ENCODE results near the gene PRKCA. TPM values are rescaled to one million over a fixed set of nuclear protein-coding genes. Genes with fewer than 3 reads are reported as not detected.

The PRKCA gene
- total RNA-seq, 1 donor from 2014 or later: 5.6 TPM

DNA sequence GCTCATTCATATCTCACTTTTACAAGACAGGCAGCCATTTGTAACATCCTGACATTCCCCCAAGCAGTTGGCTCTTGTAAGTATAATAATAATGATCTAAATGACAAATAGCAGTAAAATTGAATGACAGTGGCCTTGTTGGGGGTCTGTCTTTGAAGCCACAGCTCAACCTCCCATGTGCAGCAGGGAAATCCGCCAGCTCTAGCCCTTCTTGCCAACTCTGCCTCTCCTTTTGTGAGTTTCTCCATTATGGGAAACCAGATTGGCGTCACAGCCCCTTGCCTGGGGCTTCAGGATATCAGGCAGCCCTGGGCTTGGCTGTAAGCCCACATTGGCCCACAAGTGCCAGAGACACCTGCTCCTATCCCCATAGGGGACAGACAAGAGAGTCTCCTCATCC is 462.1 kb downstream of the PRKCA start:
- Histone ChIP-seq H3K4me3 (no peak overlapping the region), H3K4me1 (no peaks in the 10 kb centered on the region), H3K27ac (replicated peaks) (no peak overlapping the region), H3K27me3 (ENCODE audit: low read depth) (no peaks in the 10 kb centered on the region), H3K36me3 (no peaks in the 10 kb centered on the region), H3K9me3 (replicated peaks) (no peaks in the 10 kb centered on the region)
- intact Hi-C loops (cut with micrococcal nuclease): no loop called here
- DNase-seq: no peak
- TF ChIP-seq, protein P1, sequence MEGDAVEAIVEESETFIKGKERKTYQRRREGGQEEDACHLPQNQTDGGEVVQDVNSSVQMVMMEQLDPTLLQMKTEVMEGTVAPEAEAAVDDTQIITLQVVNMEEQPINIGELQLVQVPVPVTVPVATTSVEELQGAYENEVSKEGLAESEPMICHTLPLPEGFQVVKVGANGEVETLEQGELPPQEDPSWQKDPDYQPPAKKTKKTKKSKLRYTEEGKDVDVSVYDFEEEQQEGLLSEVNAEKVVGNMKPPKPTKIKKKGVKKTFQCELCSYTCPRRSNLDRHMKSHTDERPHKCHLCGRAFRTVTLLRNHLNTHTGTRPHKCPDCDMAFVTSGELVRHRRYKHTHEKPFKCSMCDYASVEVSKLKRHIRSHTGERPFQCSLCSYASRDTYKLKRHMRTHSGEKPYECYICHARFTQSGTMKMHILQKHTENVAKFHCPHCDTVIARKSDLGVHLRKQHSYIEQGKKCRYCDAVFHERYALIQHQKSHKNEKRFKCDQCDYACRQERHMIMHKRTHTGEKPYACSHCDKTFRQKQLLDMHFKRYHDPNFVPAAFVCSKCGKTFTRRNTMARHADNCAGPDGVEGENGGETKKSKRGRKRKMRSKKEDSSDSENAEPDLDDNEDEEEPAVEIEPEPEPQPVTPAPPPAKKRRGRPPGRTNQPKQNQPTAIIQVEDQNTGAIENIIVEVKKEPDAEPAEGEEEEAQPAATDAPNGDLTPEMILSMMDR (IDR thresholded peaks at IDR 0.05; ENCODE audit: borderline replicate concordance): no peak

DNA sequence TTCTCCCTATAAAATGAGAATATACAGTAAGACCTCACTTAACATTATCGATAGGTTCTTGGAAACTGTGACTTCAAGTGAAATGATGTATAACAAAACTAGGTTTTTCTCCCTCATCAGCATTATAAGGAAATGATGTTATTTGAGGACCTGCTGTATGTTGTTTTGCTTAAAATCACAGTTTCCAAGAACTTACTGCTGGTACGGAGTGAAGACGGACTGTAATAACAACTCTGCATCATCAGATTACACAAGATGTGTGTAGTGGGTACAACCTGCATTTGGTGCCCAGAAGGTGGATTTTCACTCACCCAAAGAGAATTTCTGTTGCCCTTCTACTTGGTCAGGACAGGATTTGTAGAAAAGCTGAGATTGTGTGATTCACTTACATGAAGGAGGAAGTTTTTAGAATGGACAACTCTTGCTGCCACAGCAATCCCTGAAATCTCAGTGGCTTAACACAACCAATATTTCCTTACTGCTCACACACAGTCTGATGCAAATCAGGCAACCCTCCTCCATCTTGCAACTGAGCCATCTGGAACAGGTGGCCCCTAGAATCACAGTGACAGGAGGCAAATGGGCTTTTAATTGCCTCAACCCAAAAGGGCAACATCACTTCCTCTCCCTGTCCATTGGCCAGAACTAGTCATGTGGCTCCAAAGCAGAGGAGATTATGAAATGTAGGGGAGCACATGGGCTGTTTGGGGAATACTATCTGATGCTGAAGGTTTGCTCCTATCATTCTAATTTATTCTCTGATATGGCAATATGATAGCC is 464.9 kb downstream of the PRKCA start:
- Histone ChIP-seq H3K27ac (replicated peaks) (no peak overlapping the region), H3K4me1 (no peaks in the 10 kb centered on the region), H3K27me3 (ENCODE audit: low read depth) (no peaks in the 10 kb centered on the region), H3K4me3 (no peak overlapping the region), H3K36me3 (no peaks in the 10 kb centered on the region), H3K9me3 (replicated peaks) (no peaks in the 10 kb centered on the region)
- no peak for DNase-seq
- TF ChIP-seq, protein P1 (IDR thresholded peaks at IDR 0.05; ENCODE audit: borderline replicate concordance): no peak
- intact Hi-C loops (cut with micrococcal nuclease): no loop called here

DNA sequence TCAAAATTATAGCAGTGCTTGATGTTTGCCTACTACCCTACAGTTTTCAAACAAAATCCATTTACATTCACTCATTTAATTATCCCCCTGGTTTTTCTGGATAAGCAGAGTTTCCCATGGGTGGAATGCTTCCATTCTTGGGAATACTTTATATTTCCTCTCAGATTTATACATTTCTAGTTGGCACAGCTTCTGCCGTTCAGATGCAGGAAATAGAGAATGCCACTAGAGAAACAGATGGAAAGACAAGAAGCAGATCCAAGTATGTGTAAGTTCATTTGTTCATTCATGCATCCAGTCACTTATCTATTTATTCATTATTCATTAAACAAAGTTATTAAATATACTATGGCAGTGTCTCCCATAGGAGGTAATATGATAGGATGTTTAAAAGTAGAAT is 467.5 kb downstream of the PRKCA start:
- no peaks in the 10 kb centered on the region for H3K9me3 ChIP-seq (replicated peaks)
- TF ChIP-seq, protein P1 (IDR thresholded peaks at IDR 0.05; ENCODE audit: borderline replicate concordance): no peak
- no peak for DNase-seq
- no peaks in the 10 kb centered on the region for H3K27me3 ChIP-seq (ENCODE audit: low read depth)
- H3K4me3 ChIP-seq: no peak overlapping the region
- H3K36me3 ChIP-seq: peaks cover 11% of the 10 kb centered on the region
- no peak overlapping the region for H3K27ac ChIP-seq (replicated peaks)
- intact Hi-C loops (cut with micrococcal nuclease): no loop called here
- no peaks in the 10 kb centered on the region for H3K4me1 ChIP-seq

- Histone ChIP-seq H3K9me3 (replicated peaks) (no peaks in the 10 kb centered on the region), H3K4me3 (no peak overlapping the region), H3K27ac (replicated peaks) (no peak overlapping the region), H3K36me3 (peaks cover 11% of the 10 kb centered on the region), H3K27me3 (ENCODE audit: low read depth) (no peaks in the 10 kb centered on the region), H3K4me1 (no peaks in the 10 kb centered on the region)
- DNase-seq: no peak
- intact Hi-C loops (cut with micrococcal nuclease): no loop called here
- TF ChIP-seq, protein P1 (IDR thresholded peaks at IDR 0.05; ENCODE audit: borderline replicate concordance): no peak
These were observed 469.9 kb downstream of the PRKCA start for GRCh38 chr17:66772148-66772812.

DNA sequence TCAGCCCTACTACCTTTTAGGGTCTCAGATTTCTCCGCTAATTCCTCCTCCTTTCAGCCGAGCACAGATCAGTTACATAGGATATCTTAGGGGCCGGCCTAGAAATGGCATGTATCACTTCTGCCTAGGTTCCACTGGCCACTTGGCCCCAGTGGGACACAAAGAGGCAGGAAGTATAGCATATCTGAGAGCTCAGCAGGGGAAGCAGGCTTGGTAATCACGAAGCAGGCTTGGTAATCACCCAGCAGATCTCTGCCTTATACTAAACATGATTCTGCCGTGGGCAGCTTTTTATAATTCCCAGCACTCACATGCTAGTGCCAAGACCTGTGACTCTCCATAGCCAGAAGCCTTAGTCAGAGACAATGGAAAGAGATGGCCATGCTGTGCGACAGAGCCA is 472.9 kb downstream of the PRKCA start:
- no peaks in the 10 kb centered on the region for H3K27me3 ChIP-seq (ENCODE audit: low read depth)
- no peak overlapping the region for H3K4me3 ChIP-seq
- TF ChIP-seq, protein P1 (IDR thresholded peaks at IDR 0.05; ENCODE audit: borderline replicate concordance): no peak
- H3K4me1 ChIP-seq: no peaks in the 10 kb centered on the region
- H3K27ac ChIP-seq (replicated peaks): no peak overlapping the region
- no peak for DNase-seq
- peaks cover 11% of the 10 kb centered on the region for H3K36me3 ChIP-seq
- intact Hi-C loops (cut with micrococcal nuclease): no loop called here
- no peaks in the 10 kb centered on the region for H3K9me3 ChIP-seq (replicated peaks)
